ENCODE data around the gene CFAP77.

DNA sequence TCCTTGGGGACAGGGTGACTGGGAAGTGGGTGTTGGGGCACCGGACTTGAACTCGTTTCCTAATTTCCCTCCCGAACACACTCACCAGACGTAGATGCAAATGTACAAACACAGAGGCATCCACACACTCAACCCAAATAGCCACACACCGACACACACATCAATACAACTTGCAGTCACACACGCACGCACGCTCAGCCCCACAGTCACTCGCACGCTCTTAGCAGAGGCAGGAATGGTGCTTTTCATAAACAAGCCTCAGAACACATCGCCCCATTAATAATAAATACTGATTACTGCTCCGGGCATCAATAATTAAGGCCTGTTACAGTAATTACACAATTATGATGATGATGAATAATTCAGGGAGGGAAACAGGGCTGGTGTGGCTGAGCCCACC, 178.1 kb downstream of the CFAP77 start:
- TF ChIP-seq POLR2AphosphoS5 (IDR thresholded peaks at IDR 0.05; ENCODE audit: low read depth, low read length) (no peak), POLR2A (IDR thresholded peaks at IDR 0.05; ENCODE audit: low read depth, low read length) (no peak), TAF1 (IDR thresholded peaks at IDR 0.05; ENCODE audit: borderline replicate concordance, low read depth, low read length) (no peak)

All from GM12892 (cell line).